Ishikawa (cell line): Measurements from ENCODE around the gene SH3RF3.

Experiments
- CEBPB ChIP-seq: IDR thresholded peaks from 2 replicates; pipeline ENCODE4 v1.6.1; 2012
- CREB1 ChIP-seq: IDR thresholded peaks from 2 replicates; pipeline ENCODE4 v1.6.1; 2012; ENCODE audit warnings: low read depth
- EGR1 ChIP-seq: IDR thresholded peaks from 2 replicates; pipeline ENCODE4 v1.6.1; 2012
- EP300 ChIP-seq: IDR thresholded peaks from 2 replicates; pipeline ENCODE4 v1.6.1; 2012; ENCODE audit warnings: borderline replicate concordance
- FOXM1 ChIP-seq: IDR thresholded peaks from 2 replicates; pipeline ENCODE4 v1.6.1; 2012; ENCODE audit warnings: low read depth, borderline replicate concordance
- RAD21 ChIP-seq: IDR thresholded peaks from 2 replicates; pipeline ENCODE4 v1.6.1; 2012; ENCODE audit warnings: low read depth
- TAF1 ChIP-seq: IDR thresholded peaks from 2 replicates; pipeline ENCODE4 v1.6.1; 2012; ENCODE audit warnings: low read depth, mild to moderate bottlenecking
- TCF12 ChIP-seq: IDR thresholded peaks from 2 replicates; pipeline ENCODE4 v1.6.1; 2012; ENCODE audit warnings: low read depth
- TEAD4 ChIP-seq: IDR thresholded peaks from 2 replicates; pipeline ENCODE4 v1.6.1; 2012
- ZBTB7A ChIP-seq: IDR thresholded peaks from 2 replicates; pipeline ENCODE4 v1.6.1; 2012; ENCODE audit warnings: low read depth
- TF ChIP-seq, protein P1 (sequence below): IDR thresholded peaks from 2 replicates; pipeline ENCODE4 v1.6.1; 2012; ENCODE audit warnings: low read depth, mild to moderate bottlenecking
- TF ChIP-seq, protein P2 (sequence below): IDR thresholded peaks from 2 replicates; pipeline ENCODE4 v1.6.1; 2012

DNA sequence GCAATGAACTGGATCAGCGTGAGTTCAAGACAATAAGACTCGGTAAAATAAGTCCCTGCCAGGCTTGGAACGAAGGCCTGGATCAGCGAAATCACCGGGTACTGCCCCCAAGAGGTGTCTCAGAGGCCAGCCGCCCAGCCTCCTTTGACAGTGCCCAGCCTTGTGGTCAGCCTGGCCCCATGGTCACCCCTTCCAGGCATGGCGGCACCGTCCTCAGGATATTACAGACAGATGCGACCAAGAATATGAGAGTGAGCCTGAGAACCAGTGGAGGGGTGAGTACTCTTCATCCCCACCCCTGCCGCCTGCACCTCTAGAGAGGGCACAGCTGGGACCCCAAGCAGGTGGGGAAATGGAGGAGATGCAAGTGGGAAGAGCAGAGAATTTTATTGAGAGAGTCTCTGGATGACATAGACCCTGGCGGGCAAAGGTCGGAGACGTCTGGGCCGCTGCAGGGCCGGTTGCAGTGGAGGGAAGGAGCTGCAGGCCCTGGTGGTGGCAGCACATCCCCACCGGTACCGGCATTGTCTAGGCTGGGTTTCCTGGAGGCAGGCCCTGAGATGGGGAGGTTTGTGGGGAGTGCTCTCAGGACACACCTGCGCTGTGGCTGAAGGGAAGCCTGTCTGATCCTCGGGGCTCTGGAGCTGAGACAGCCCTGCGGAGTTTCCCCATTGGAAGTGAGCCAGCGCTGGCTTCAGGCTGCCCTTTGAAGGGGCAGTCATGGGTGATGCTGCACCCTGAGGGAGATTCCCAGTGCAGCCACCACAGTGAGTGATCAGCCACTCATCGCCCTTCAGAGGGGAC, 294.8 kb downstream of the SH3RF3 start:
- TF ChIP-seq EP300: no peak
- TF ChIP-seq CEBPB: no peak
- 0 out of 2 replicates have a peak, but pooled peaks have one; percentile 4 for TF ChIP-seq RAD21
- TF ChIP-seq, protein P1, sequence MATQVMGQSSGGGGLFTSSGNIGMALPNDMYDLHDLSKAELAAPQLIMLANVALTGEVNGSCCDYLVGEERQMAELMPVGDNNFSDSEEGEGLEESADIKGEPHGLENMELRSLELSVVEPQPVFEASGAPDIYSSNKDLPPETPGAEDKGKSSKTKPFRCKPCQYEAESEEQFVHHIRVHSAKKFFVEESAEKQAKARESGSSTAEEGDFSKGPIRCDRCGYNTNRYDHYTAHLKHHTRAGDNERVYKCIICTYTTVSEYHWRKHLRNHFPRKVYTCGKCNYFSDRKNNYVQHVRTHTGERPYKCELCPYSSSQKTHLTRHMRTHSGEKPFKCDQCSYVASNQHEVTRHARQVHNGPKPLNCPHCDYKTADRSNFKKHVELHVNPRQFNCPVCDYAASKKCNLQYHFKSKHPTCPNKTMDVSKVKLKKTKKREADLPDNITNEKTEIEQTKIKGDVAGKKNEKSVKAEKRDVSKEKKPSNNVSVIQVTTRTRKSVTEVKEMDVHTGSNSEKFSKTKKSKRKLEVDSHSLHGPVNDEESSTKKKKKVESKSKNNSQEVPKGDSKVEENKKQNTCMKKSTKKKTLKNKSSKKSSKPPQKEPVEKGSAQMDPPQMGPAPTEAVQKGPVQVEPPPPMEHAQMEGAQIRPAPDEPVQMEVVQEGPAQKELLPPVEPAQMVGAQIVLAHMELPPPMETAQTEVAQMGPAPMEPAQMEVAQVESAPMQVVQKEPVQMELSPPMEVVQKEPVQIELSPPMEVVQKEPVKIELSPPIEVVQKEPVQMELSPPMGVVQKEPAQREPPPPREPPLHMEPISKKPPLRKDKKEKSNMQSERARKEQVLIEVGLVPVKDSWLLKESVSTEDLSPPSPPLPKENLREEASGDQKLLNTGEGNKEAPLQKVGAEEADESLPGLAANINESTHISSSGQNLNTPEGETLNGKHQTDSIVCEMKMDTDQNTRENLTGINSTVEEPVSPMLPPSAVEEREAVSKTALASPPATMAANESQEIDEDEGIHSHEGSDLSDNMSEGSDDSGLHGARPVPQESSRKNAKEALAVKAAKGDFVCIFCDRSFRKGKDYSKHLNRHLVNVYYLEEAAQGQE: no peak
- TF ChIP-seq CREB1: no peak
- no peak for TF ChIP-seq EGR1
- no peak for TF ChIP-seq FOXM1
- TF ChIP-seq, protein P2, sequence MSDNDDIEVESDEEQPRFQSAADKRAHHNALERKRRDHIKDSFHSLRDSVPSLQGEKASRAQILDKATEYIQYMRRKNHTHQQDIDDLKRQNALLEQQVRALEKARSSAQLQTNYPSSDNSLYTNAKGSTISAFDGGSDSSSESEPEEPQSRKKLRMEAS: no peak
- TF ChIP-seq TCF12: no peak
- no peak for TF ChIP-seq ZBTB7A
- TF ChIP-seq TAF1: no peak
- no peak for TF ChIP-seq TEAD4
